Ishikawa (cell line): Measurements from ENCODE around the gene PABPN1L.

ENCODE experiments used
- CEBPB ChIP-seq: IDR thresholded peaks from 2 replicates; pipeline ENCODE4 v1.6.1; 2012
- CREB1 ChIP-seq: IDR thresholded peaks from 2 replicates; pipeline ENCODE4 v1.6.1; 2012; ENCODE audit warnings: low read depth
- EGR1 ChIP-seq: IDR thresholded peaks from 2 replicates; pipeline ENCODE4 v1.6.1; 2012
- EP300 ChIP-seq: IDR thresholded peaks from 2 replicates; pipeline ENCODE4 v1.6.1; 2012; ENCODE audit warnings: borderline replicate concordance
- FOXM1 ChIP-seq: IDR thresholded peaks from 2 replicates; pipeline ENCODE4 v1.6.1; 2012; ENCODE audit warnings: low read depth, borderline replicate concordance
- NFIC ChIP-seq: IDR thresholded peaks from 2 replicates; pipeline ENCODE4 v1.6.1; 2012
- RAD21 ChIP-seq: IDR thresholded peaks from 2 replicates; pipeline ENCODE4 v1.6.1; 2012; ENCODE audit warnings: low read depth
- TAF1 ChIP-seq: IDR thresholded peaks from 2 replicates; pipeline ENCODE4 v1.6.1; 2012; ENCODE audit warnings: low read depth, mild to moderate bottlenecking
- TCF12 ChIP-seq: IDR thresholded peaks from 2 replicates; pipeline ENCODE4 v1.6.1; 2012; ENCODE audit warnings: low read depth
- TEAD4 ChIP-seq: IDR thresholded peaks from 2 replicates; pipeline ENCODE4 v1.6.1; 2012
- YY1 ChIP-seq: IDR thresholded peaks from 2 replicates; pipeline ENCODE4 v1.6.1; 2012; ENCODE audit warnings: low read depth
- ZBTB7A ChIP-seq: IDR thresholded peaks from 2 replicates; pipeline ENCODE4 v1.6.1; 2012; ENCODE audit warnings: low read depth
- TF ChIP-seq, protein P1 (sequence below): IDR thresholded peaks from 2 replicates; pipeline ENCODE4 v1.6.1; 2012
- TF ChIP-seq, protein P2 (sequence below): IDR thresholded peaks from 2 replicates; pipeline ENCODE4 v1.6.1; 2012; ENCODE audit warnings: low read depth, mild to moderate bottlenecking
- TF ChIP-seq, protein P3 (sequence below): IDR thresholded peaks from 2 replicates; pipeline ENCODE4 v1.6.1; 2012

The PABPN1L gene

DNA sequence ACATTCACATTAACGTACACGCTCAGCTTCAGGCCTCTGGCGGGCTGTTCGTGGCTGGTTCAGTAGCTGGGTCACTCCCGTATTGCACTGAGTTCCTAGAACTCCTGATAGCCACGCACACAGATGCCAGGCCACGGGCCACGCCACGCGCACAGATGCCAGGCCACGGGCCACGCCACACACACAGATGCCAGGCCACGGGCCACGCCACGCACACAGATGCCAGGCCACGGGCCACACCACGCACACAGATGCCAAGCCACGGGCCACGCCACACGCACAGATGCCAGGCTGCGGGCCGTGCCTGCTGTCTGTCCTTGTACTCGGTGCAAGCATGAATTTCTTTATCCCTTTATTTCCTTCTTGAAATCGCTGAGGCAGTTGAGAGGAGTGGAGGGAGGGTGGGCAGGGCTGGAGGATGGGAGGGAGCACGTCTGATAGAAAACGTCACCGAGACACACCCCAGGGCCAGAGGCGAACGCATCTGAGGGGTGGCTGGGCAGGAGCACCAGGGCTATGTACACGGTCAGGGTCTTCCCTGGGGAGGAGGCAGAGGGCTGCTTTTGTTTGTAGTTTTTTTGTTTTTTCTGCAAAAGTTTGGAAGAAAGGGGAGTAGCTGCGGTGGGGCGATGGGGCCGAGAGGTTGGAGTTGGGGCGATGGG, 8.6 kb upstream of the PABPN1L start:
- no peak for TF ChIP-seq CREB1
- TF ChIP-seq TCF12 = no peak
- no peak for TF ChIP-seq FOXM1
- no peak for TF ChIP-seq CEBPB
- TF ChIP-seq, protein P1, sequence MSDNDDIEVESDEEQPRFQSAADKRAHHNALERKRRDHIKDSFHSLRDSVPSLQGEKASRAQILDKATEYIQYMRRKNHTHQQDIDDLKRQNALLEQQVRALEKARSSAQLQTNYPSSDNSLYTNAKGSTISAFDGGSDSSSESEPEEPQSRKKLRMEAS = no peak
- no peak for TF ChIP-seq YY1
- TF ChIP-seq, protein P2, sequence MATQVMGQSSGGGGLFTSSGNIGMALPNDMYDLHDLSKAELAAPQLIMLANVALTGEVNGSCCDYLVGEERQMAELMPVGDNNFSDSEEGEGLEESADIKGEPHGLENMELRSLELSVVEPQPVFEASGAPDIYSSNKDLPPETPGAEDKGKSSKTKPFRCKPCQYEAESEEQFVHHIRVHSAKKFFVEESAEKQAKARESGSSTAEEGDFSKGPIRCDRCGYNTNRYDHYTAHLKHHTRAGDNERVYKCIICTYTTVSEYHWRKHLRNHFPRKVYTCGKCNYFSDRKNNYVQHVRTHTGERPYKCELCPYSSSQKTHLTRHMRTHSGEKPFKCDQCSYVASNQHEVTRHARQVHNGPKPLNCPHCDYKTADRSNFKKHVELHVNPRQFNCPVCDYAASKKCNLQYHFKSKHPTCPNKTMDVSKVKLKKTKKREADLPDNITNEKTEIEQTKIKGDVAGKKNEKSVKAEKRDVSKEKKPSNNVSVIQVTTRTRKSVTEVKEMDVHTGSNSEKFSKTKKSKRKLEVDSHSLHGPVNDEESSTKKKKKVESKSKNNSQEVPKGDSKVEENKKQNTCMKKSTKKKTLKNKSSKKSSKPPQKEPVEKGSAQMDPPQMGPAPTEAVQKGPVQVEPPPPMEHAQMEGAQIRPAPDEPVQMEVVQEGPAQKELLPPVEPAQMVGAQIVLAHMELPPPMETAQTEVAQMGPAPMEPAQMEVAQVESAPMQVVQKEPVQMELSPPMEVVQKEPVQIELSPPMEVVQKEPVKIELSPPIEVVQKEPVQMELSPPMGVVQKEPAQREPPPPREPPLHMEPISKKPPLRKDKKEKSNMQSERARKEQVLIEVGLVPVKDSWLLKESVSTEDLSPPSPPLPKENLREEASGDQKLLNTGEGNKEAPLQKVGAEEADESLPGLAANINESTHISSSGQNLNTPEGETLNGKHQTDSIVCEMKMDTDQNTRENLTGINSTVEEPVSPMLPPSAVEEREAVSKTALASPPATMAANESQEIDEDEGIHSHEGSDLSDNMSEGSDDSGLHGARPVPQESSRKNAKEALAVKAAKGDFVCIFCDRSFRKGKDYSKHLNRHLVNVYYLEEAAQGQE = no peak
- TF ChIP-seq TAF1 = no peak
- TF ChIP-seq, protein P3, sequence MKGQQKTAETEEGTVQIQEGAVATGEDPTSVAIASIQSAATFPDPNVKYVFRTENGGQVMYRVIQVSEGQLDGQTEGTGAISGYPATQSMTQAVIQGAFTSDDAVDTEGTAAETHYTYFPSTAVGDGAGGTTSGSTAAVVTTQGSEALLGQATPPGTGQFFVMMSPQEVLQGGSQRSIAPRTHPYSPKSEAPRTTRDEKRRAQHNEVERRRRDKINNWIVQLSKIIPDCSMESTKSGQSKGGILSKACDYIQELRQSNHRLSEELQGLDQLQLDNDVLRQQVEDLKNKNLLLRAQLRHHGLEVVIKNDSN = no peak
- no peak for TF ChIP-seq RAD21
- TF ChIP-seq TEAD4 = no peak
- TF ChIP-seq ZBTB7A = no peak
- no peak for TF ChIP-seq EGR1

DNA sequence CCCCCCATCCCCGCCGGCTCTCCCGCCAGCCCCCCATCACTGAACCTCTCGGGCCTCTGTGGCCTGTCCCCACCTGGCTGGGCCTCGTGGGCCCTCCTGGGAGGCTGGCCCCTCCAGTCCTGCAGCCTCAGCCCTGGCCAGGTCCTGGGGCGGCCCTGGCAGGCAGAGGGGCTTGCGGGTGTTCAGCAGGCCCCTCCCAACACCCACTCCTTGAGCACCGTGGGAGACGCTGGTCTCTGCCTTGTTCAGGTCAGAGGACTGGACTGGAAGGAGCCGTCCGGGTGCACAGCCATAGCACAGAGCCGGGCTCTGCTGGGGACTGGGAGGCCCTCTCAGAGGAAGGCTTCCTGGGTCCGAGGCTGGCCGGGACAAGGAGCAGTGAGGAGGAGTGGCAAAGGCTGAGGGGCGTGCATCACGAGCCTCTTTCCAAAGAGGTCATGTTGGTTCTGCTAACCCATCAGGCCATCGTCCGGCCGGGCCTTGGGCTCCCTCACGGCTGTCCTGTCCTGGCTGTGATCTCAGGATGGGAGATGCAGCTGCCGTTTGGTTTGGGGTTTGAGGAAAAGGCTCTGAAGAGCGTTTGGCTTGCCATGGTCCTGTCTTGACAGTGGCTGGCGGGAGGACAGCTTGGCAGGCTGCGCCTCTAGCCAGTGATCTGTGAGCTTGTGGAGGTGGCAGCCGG, 6.3 kb upstream of the PABPN1L start:
- TF ChIP-seq EP300 = no peak
- no peak for TF ChIP-seq ZBTB7A
- no peak for TF ChIP-seq CEBPB
- no peak for TF ChIP-seq TAF1
- TF ChIP-seq TEAD4 = no peak
- no peak for TF ChIP-seq YY1

DNA sequence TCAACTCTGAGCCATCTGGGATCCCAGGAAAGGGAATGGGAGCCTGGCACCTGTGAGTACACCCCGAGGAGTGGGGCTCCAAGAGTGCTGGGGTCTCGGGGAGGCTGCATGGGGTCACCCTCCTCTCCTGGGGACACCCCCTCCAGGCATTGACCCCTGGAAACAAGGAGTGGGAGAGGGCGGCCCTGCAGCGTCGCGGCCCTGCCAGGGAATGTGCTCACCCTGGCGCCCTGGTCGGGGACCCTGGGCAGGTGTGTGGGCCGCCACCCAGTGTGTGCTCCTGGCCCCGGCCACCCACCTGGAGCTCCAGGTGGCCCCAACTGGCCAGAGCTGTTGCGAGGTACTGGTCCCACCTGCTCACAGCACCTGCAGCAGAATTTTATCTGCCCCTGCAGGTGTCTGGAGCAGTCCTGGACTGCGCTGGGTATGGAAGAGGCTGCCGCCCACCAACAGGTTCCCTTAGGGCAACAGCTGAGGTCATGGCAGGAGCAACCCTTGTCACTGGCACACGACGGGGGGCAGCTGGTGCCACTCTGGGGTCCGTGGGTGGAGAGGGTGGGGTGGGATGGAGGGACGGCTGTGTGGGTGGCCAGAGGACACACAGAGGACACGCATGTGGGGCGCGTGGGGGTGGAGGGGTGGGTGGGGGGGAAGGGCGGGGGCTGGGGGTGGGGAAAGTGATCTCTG, 5.4 kb upstream of the PABPN1L start:
- TF ChIP-seq NFIC (no peak), RAD21 (no peak)
- TF ChIP-seq, protein P1 = no peak

- TF ChIP-seq TEAD4 (no peak), TAF1 (no peak), NFIC (no peak), CREB1 (no peak)
- TF ChIP-seq, protein P2 = no peak
Observed at GRCh38 chr16:88871349-88871702, 4.9 kb upstream of the PABPN1L start.

DNA sequence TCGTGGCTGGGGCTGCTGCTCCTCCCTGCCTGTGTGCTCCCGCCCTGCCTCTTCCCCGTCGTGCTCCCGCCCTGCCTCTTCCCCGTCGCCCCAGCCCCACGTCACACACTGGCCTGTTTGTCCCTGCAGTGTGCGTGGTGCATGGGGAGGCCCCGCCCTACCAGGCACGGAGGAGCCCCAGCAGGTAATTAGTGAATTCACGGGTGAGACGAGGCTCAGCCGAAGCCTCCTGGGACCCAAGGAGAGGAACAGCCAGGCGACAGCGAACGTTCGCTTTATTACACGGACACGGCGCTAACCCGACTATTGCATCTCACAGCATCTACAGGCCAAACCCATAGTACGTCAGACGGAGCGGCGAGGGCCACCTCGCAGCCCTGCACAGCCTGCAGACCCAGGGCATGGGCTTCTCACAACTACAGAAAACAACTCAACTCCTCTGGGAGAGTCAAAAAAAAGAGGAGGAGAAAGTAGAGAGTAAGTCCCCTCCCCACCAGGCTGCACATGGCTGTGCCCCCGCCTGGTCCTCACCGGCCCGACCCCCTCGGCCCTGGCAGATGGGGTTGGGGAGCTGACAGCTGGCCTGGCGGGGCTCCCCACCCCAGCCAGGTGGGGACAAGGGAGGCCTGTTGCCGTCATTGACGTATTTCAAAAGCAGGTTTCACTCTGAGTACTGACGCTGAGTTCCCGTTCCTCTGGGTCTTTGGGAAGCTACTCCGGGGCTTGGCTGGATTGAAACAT, 4.3 kb upstream of the PABPN1L start:
- TF ChIP-seq EP300 (no peak), TEAD4 (no peak), EGR1 (no peak), CEBPB (no peak), CREB1 (no peak), TCF12 (no peak), RAD21 (no peak), TAF1 (no peak), YY1 (no peak), ZBTB7A (no peak), NFIC (no peak), FOXM1 (no peak)
- TF ChIP-seq, protein P3 = no peak
- TF ChIP-seq, protein P1 = no peak
- TF ChIP-seq, protein P2 = no peak
